Muscle of back (tissue), 11 donors: ENCODE data around the gene ZBTB25. TPM values are rescaled to one million over a fixed set of nuclear protein-coding genes. Genes with fewer than 3 reads are reported as not detected.
"Not testable (repeated sequence)": the region's sequence is repeated elsewhere in the genome, so short reads cannot be mapped to it uniquely, and the experiment has no call there.

Experiments
- DNase-seq, 3 donors: peaks; one replicate each; pipeline versions ENCODE4 v3.0.0 to v3.0.0-alpha.2; 2013
- polyA plus RNA-seq, 10 donors: library from polyadenylated mRNA; unstranded; fragments of 120-200 nt; gene quantifications; one replicate each; pipeline ENCODE4 v1.2.1, GENCODE V29; 2013; ENCODE audit not compliant: insufficient read length in 10 of 10

The ZBTB25 gene
- polyA plus RNA-seq, 10 donors: 5.6 to 11.5 (median 7.6) TPM

- DNase-seq: no peak
Observed at GRCh38 chr14:64518229-64518628, 14.6 kb upstream of the ZBTB25 start.

GRCh38 chr14:64517667-64518066 is 14.0 kb upstream of the ZBTB25 start:
- DNase-seq: not testable (repeated sequence)

- DNase-seq: no peak
Observed at GRCh38 chr14:64516969-64517368, 13.3 kb upstream of the ZBTB25 start.

GRCh38 chr14:64515053-64515452 is 11.4 kb upstream of the ZBTB25 start:
- DNase-seq: no peak

- DNase-seq: no peak
Observed at GRCh38 chr14:64513271-64513670, 9.6 kb upstream of the ZBTB25 start.

GRCh38 chr14:64510825-64511671 is 7.4 kb upstream of the ZBTB25 start:
- DNase-seq: peak; percentile 42 to 81 (median 75)

- DNase-seq: no peak
Observed at GRCh38 chr14:64509036-64509435, 5.4 kb upstream of the ZBTB25 start.

GRCh38 chr14:64508215-64508776 is 4.7 kb upstream of the ZBTB25 start:
- DNase-seq: no peak

- DNase-seq: no peak
Observed at GRCh38 chr14:64507376-64508156, 3.9 kb upstream of the ZBTB25 start.

GRCh38 chr14:64506721-64507120 is 3.1 kb upstream of the ZBTB25 start:
- DNase-seq: no peak

- DNase-seq: peak; percentile 93 to 97 (median 94)
Observed at GRCh38 chr14:64504897-64505794, 1.5 kb upstream of the ZBTB25 start.

- peak; percentile 81 to 96 (median 84) for DNase-seq
Observed at GRCh38 chr14:64504310-64504896, 765 bp upstream of the ZBTB25 start, which contains the start of gene ZBTB1. TSS of gene ZBTB1 (plus strand) at chr14:64504770. CDS start at chr14:64521505, 16,735 bp downstream.

GRCh38 chr14:64502887-64503433 is 678 bp downstream of the ZBTB25 start:
- peak in 2 of 3 donors; percentile 18 to 54 for DNase-seq

- no peak for DNase-seq
Observed at GRCh38 chr14:64502456-64502855, 1.2 kb downstream of the ZBTB25 start.

GRCh38 chr14:64501411-64502171 is 2.0 kb downstream of the ZBTB25 start:
- DNase-seq: peak in 2 of 3 donors; percentile 25 to 26

- no peak for DNase-seq
Observed at GRCh38 chr14:64500088-64500487, 3.5 kb downstream of the ZBTB25 start.

- DNase-seq: no peak
Observed at GRCh38 chr14:64496764-64497163, 6.9 kb downstream of the ZBTB25 start.

- no peak for DNase-seq
Observed at GRCh38 chr14:64495252-64495651, 8.4 kb downstream of the ZBTB25 start.

GRCh38 chr14:64493455-64493854 is 10.2 kb downstream of the ZBTB25 start:
- no peak for DNase-seq

- no peak for DNase-seq
Observed at GRCh38 chr14:64491637-64492036, 12.0 kb downstream of the ZBTB25 start.
